Stimulated activated CD4-positive, alpha-beta T cell treated with anti-CD3 and anti-CD28 coated beads, Interleukin-12 subunit alpha, Interleukin-12 subunit beta, amount 100 ng/mL, for 24 hours (primary cell): ENCODE data around the gene NUDT3.
A peak's percentile ranks its signal among the peaks of the same experiment; 100 is the strongest.
"Not testable (repeated sequence)": the region's sequence is repeated elsewhere in the genome, so short reads cannot be mapped to it uniquely, and the experiment has no call there.

ENCODE experiments used
- DNase-seq, 2 experiments: peaks; one replicate each; pipeline ENCODE4 v3.0.0-alpha.2; 2020; ENCODE audit warnings: low read depth in 2 of 2

The NUDT3 gene

GRCh38 chr6:34392497-34393190, at the start of gene NUDT3:
Gene NUDT3, minus strand, starts transcription at chr6:34392669. Its CDS starts 307 bp downstream, at chr6:34392362.
- DNase-seq: peak; percentile 88 to 91

- no peak for DNase-seq
These were observed 49.1 kb upstream of the NUDT3 start for GRCh38 chr6:34441526-34441925.

DNA sequence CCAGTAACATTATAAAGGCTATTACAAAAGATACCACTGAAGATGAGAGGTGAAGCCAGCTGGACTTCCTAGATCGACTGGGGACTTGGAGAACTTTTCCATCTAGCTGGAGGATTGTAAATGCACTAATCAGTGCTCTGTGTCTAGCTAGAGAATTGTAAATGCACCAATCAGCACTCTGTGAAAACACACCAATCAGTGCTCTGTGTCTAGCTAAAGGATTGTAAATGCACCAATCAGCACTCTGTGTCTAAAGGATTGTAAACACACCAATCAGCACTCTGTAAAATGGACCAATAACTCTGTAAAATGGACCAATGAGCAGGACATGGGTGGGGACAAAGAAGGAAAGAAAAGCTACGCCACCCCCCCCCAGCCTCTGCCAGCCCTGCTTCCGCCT, 47.0 kb upstream of the NUDT3 start:
- DNase-seq: no peak

DNA sequence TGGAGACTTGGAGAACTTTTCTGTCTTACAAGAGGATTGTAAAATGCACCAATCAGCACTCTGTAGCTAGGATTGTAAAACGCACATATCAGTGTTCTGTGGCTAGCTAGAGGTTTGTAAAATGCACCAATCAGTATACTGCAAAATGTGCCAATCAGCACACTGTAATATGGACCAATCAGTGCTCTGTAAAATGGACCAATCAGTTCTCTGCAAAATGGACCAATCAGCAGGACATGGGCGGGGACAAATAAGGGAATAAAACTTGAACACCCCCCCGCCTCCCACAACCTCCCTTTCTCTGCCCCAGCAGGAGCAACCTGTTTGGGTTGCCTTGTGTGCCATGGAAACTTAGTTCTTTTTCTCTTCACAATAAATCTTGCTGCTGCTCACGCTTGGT, 46.2 kb upstream of the NUDT3 start:
- DNase-seq: no peak

GRCh38 chr6:34437644-34437970, 45.1 kb upstream of the NUDT3 start:
- DNase-seq: no peak

- no peak for DNase-seq
These were observed 44.6 kb upstream of the NUDT3 start for GRCh38 chr6:34436803-34437643.

DNA sequence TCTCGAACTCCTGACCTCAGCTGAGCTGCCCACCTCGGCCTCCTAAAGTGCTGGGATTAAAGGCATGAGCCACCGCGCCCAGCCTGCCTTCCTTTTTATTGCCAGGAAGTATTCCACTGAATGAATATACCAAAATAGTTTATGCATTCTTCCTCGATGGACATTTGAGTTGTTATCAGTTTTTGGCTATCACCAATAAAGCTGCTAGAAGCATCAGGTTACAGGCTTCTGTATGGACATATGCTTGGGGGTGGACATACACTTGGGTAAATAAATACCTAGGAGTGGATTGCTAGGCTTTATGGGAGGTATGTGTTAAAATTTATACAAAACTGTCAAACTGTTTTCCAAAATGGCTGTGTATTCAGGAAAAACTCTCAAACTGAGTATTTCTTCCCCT, 43.4 kb upstream of the NUDT3 start:
- no peak for DNase-seq

GRCh38 chr6:34425498-34426410, 33.3 kb upstream of the NUDT3 start, which contains the start of gene RPS10:
Gene RPS10, minus strand, starts transcription at chr6:34426069. Its CDS starts 848 bp downstream, at chr6:34425221.
- DNase-seq: peak; percentile 82 to 90

DNA sequence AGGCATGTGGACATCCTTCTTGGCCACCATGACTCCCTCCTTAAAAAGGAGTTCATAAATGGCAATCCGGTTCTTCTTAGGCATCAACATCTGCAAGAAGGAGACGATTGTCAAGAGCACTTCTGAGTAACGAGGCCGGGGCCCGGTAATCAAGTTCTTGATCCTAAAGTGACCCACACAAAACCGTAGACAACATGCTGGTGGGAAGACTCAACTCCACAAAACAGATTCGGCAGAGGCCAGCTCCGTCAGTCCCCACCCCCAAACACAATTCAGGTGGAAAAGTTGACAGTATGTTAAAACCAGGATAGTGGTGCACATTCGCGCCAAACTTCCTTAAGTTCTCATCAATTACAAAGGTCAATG, 32.6 kb upstream of the NUDT3 start:
- DNase-seq: no peak

DNA sequence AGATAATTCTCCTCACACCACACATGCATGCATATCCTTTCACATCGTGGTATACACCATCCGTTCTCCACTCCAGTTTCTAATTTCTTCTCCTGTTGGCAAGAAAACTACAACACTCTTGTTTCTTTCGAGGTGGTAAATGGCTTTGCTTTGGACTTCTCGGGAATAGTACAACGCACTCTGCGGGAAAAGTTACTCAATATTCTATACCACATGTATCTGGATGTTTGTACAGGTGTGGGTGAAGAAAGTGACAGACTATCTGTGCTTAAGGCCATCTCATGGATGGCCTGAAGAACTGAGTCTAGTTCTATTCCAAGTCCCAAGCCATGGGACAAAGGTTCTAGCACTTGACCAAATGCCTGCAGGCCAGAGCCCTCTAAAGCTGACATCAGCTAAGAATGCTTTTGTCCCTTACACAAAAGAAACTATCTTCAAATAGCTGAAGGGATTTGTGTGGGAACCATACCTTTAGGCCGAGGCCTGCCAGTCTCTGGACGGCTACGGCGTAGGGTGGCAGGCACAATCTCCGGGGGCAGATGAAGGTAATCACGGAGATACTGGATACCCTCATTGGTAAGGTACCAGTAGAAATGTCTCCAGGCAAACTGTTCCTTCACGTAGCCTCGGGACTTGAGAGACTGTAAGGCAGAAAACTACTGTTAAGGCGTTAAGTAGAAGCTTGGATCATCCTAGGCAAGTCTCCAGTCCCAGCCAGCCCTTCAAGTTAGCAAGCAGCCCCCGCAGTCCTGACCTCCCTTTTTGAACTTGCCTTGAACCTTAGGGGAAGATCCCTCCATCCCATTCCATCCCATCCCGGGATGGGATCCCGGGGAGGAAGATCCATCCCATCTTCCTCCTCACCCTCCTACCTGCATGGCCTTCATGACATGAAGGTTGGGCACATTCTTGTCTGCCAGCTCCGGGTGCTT, 32.0 kb upstream of the NUDT3 start:
- DNase-seq: no peak

DNA sequence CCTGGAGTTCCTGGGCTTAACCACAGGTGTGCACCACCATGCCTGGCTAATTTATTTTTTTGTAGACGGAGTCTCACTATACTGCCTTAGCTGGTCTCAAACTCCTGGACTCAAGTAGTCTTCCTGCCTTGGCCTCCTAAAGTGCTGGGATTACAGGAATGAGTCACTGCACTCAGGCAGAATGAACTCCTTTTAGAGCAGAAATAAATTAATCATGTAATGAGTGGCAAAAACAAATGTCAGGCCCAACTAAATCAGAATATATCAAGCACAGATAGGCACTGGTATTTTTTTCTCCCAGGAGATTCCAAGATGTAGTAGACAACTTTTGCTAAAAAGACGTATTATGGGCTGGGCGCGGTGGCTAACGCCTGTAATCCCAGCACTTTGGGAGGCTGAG, 30.8 kb upstream of the NUDT3 start:
- DNase-seq: no peak

DNA sequence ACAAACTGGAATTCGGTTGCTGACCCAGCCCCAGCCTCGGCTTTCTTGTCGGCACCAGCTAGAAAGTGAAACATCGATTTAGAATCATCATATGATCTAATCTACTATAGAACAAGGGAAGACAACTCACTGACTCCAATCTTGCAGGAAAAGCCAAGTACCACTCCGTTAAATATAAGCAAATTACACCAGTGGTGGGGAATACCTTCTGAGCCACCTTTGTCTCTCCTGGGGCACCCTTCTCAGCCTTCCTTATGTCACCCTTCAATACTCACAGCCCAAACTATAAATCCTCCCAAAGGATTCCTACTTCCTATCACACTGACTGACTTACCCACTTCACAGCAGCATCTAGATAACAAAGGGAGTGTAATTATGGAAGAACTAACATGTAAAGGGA, 25.9 kb upstream of the NUDT3 start:
- DNase-seq: no peak

- DNase-seq: no peak
These were observed 24.5 kb upstream of the NUDT3 start for GRCh38 chr6:34416877-34417371.

DNA sequence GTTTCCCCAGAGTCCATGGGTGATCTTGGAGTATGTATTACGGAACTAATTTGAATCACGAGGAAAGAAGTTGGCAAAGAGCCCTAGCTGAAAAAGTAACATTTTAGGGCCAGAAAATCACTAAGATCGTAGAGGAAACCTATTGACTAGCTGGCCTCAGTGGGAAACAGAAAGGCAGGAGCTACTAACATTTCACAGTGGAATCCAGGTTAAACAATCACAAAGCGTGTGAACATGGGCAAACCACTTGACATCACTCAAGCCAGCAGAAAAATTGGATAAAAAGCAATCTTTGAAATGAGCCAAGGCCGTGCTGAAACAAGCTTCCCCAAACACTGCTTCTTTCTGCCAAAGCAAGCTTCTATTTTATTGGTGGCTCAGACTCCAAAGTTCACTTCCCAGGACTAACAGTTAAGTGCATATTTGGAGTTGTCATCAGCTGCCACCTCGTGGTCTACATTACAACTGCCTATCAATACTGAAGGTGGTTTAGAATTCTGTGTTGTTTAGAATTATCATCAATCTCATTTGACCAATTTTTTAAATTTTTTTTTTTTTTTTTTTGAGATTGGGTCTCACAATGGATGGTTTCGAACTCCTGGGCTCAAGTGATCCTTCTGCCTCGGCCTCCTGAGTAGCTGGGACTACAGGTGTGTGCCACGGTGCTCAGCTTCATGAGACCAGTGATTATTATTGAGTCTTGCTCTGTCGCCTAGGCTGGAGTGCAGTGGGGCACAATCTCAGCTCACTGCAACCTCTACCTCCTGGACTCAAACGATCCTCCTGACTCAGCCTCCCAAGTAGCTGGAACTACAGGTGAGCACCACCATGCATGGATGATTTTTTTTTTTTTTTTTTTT, 22.8 kb upstream of the NUDT3 start:
- no peak for DNase-seq

DNA sequence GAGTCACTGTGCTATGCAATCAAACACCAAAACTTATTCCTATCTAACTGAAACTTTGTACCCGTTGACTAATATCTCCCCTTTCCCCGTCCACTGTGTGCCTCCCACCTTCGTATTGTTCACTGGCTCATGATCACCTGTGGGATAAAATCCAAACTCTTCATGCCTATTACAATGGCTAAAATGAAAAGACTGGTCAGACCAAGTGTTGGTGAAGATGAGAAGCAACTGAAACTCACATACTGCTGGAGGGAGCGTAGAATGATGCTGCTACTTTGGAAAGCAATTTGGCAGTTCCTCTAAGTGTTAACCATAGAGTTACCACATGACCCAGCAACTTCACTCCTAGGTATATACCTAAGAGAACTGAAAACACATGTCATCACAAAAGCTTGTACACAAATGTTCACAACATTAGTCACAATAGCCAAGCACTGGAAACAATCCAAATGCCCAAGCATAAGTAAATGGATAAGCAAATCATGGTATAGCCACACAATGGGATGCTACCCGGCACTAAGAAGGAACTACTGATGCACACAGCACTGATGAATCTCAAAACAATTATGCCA, 20.3 kb upstream of the NUDT3 start:
- no peak for DNase-seq

DNA sequence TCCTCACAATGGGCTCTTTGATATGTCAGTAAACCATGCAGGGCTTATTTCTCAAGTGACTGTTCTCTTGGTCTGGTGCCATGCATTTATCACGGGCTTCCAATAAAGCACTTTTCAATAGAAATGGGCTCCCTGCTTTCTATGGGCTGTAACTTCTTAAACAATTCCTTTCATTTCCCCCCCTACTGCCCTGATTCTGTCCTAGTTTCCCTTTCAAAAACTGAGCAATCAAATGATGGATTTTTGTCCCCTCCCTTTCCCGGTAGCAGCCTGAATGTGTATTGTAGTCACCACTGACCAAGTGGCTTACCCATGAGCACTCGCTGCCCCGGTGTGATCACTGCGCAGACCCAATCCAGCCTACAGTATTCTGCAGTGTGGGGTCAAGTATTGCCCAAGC, 19.5 kb upstream of the NUDT3 start:
- no peak for DNase-seq

- not testable (repeated sequence) for DNase-seq
These were observed 15.4 kb upstream of the NUDT3 start for GRCh38 chr6:34407915-34408314.

GRCh38 chr6:34396518-34396917, 4.0 kb upstream of the NUDT3 start:
- DNase-seq: no peak

- no peak for DNase-seq
These were observed 1.5 kb upstream of the NUDT3 start for GRCh38 chr6:34393966-34394305.
